ENCODE data around the gene C3orf49. TPM values are rescaled to one million over a fixed set of nuclear protein-coding genes. Genes with fewer than 3 reads are reported as not detected.

Gene C3orf49
- not detected in 2 replicates for total RNA-seq

GRCh38 chr3:63819151-63819398 lies at the start of gene C3orf49:
C3orf49 (plus strand) TSS chr3:63819299; CDS start chr3:63819472, 173 bp downstream.

DNA sequence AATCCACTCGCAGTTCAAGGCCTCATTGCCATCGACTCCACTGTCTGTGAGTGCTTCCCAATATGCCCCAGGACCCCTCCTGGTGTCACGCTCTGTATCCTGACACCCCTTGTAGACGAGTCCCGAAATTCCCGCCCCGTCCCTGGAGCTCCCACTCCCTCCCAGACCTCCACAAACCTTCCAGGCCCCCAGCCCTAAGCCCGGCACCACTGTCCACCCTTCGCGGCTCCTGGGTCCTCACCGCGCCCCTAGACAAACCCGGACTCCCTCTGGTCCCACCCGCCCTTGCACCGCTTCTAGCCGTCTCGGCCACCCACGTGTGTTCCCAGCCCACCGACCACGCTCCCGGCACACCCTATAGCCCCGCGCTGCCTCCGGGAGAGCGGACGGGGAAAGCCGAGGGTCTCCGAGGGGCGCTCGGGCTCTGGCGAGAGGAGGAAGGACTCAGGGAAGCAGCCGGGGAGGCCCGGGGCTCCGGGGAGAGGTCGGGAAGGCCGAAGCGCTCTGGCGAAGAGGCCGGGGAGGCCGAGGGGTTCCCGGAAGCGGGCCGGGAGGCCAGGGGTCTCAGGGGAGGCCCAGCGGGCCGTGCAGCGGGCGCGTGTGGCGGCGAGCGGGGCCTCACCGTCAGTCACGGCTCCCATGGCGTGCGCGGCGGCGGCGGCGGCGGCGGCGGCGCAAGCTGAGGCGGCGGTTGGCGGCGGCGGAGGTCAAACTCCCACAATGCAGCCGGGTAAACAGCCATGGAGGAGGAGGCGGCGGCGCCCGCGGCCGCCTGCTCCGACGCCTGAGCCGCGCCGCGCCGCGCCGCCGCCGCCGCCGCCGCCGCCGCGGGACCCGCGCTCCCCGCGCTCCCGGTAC lies 44.3 kb downstream of the C3orf49 start, which contains the start of the genes ATXN7 and THOC7:
Gene ATXN7, plus strand, starts transcription at position 718 of the 858 bp plus-strand sequence. CDS start 48,732 bp downstream, outside the sequence.
Gene THOC7, minus strand, starts transcription at position 656 of the 858 bp plus-strand sequence. Its CDS starts 15 bp downstream, at position 641.

Other genes starting within 250 kb of the C3orf49 start
- not detected in 2 replicates for gene SNTN, start 166.6 kb upstream of the C3orf49 start, total RNA-seq
- 38.1 and 48.4 TPM in 2 replicates for gene THOC7, start 44.5 kb downstream of the C3orf49 start, total RNA-seq
- 4.7 and 7.0 TPM in 2 replicates for gene ATXN7, start 44.6 kb downstream of the C3orf49 start, total RNA-seq
- not detected in 2 replicates for gene SCAANT1, start 93.1 kb downstream of the C3orf49 start, total RNA-seq
- 68.8 and 91.8 TPM in 2 replicates for gene PSMD6, start 204.2 kb downstream of the C3orf49 start, total RNA-seq

Measured in tracheal epithelial cell (primary cell).